Measurements from ENCODE around the gene LRRC63. TPM values are rescaled to one million over a fixed set of nuclear protein-coding genes. Genes with fewer than 3 reads are reported as not detected.

The LRRC63 gene
- total RNA-seq, 1 donor from 2014 or later = 0.49 TPM

DNA sequence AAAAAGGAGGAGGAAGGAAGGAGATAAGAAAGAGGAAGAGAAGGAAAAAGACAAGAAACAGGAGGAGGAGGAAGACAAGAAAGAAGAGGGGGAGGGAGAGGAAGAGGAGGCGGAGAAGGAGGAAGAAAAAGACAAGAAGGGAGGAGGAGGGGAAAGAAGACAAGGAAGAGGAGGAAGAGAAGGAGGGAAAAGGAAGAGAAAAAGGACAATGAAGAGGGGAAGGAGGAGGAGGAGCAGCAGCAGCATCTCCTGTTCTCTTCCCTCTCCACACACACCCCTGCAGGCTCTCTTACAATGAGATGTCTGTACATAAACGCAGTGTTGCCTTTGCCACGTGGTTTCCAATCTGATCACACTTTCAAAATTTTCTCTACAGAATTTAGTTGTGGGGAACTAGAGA, 108.7 kb downstream of the LRRC63 start:
- intact Hi-C loops (cut with DNase I) = no loop called here
- no peak overlapping the region for H3K27ac ChIP-seq
- H3K4me3 ChIP-seq = no peak overlapping the region
- H3K27me3 ChIP-seq = no peaks in the 10 kb centered on the region
- no peaks in the 10 kb centered on the region for H3K4me1 ChIP-seq
- no peaks in the 10 kb centered on the region for H3K9me3 ChIP-seq
- TF ChIP-seq, protein P1, sequence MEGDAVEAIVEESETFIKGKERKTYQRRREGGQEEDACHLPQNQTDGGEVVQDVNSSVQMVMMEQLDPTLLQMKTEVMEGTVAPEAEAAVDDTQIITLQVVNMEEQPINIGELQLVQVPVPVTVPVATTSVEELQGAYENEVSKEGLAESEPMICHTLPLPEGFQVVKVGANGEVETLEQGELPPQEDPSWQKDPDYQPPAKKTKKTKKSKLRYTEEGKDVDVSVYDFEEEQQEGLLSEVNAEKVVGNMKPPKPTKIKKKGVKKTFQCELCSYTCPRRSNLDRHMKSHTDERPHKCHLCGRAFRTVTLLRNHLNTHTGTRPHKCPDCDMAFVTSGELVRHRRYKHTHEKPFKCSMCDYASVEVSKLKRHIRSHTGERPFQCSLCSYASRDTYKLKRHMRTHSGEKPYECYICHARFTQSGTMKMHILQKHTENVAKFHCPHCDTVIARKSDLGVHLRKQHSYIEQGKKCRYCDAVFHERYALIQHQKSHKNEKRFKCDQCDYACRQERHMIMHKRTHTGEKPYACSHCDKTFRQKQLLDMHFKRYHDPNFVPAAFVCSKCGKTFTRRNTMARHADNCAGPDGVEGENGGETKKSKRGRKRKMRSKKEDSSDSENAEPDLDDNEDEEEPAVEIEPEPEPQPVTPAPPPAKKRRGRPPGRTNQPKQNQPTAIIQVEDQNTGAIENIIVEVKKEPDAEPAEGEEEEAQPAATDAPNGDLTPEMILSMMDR (IDR thresholded peaks at IDR 0.05) = no peak
- TF ChIP-seq POLR2A (IDR thresholded peaks at IDR 0.05) = no peak
- no peak for TF ChIP-seq POLR2AphosphoS5 (IDR thresholded peaks at IDR 0.05; ENCODE audit: insufficient read depth in 1 of 2, low read depth in 1 of 2)
- no peaks in the 10 kb centered on the region for H3K36me3 ChIP-seq
- DNase-seq (ENCODE audit: extremely low spot score in 2 of 2) = no peak

DNA sequence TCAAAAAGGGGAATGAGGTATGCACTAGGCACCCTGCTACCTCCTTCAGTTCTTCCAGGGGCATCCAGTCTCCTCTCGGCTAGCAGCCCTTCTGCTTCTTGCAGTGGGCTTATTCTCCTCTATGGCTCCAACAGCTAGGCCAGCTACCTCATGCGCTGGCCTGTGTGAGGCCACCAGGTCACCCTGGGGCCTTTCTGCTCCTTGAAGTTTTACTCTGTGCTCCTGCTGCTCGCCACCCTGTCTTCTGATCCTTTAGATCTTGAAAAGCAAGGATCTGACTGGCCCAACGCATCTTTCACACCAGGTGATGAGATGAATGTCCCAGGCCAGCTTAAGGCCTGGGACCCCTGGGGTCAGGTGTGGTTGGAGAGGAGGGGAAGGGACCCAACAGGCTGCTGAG, 109.1 kb downstream of the LRRC63 start:
- no peak overlapping the region for H3K4me3 ChIP-seq
- no peak overlapping the region for H3K27ac ChIP-seq
- no peak for DNase-seq (ENCODE audit: extremely low spot score in 2 of 2)
- no peaks in the 10 kb centered on the region for H3K9me3 ChIP-seq
- no peaks in the 10 kb centered on the region for H3K27me3 ChIP-seq
- TF ChIP-seq POLR2AphosphoS5 (IDR thresholded peaks at IDR 0.05; ENCODE audit: insufficient read depth in 1 of 2, low read depth in 1 of 2) = no peak
- TF ChIP-seq, protein P1 (IDR thresholded peaks at IDR 0.05) = no peak
- TF ChIP-seq POLR2A (IDR thresholded peaks at IDR 0.05) = no peak
- no peaks in the 10 kb centered on the region for H3K4me1 ChIP-seq
- intact Hi-C loops (cut with DNase I) = no loop called here
- no peaks in the 10 kb centered on the region for H3K36me3 ChIP-seq

DNA sequence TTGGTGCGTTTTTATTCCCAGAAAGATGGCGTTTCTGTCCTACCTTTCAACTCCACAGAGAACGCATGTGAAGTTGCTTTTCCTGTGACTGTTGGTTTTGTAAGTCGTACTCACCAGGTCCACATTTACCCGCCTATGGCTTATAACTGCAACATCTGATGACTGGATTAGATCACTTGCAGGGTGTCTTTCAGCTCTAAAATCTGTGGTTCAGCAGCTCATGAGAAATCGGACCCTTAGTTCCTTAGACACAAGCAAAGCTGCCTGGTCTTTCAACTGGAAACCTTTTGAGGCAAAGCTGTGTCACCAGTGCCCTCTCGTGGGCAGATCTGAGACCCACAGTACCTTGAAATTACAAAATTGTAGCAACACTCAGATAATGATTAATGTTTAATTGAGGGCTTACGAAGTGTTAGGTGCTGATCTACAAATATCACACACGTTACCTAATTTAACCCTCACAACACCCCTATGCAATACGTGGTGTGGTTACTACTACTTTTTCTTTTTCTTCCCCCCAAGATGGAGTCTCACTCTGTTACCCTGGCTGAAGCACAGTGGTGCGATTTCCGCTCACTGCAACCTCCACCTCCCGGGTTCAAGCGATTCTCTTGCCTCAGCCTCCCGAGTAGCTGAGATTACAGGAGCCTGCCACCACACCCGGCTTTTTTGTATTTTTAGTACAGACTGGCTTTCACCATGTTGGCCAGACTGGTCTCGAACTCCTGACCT, 109.9 kb downstream of the LRRC63 start:
- H3K27me3 ChIP-seq = no peaks in the 10 kb centered on the region
- no peak for DNase-seq (ENCODE audit: extremely low spot score in 2 of 2)
- intact Hi-C loops (cut with DNase I) = no loop called here
- H3K4me3 ChIP-seq = no peak overlapping the region
- H3K36me3 ChIP-seq = no peaks in the 10 kb centered on the region
- H3K4me1 ChIP-seq = no peaks in the 10 kb centered on the region
- no peaks in the 10 kb centered on the region for H3K9me3 ChIP-seq
- no peak overlapping the region for H3K27ac ChIP-seq
- TF ChIP-seq POLR2A (IDR thresholded peaks at IDR 0.05) = no peak
- TF ChIP-seq, protein P1 (IDR thresholded peaks at IDR 0.05) = peak in 2 of 3 experiments; percentile 17 to 64

DNA sequence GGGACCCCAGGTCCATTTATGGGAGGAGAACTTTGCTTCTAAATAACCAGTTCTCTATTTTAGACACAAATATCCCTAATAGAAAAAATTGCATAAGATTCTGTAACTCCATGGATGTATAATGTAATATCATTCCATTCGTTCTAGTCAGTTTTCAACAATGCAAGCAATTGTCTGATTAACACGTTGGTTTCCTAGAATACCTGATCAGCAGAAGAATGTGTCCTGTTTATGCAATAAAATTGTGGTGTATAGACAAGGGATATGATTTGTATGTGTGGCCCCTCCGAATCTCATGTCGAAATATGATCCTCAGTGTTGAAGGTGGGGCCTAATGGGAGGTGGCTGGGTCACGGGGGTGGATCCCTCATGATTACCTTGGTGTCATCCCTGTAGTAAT, 113.2 kb downstream of the LRRC63 start:
- no peak for TF ChIP-seq POLR2A (IDR thresholded peaks at IDR 0.05)
- TF ChIP-seq POLR2AphosphoS5 (IDR thresholded peaks at IDR 0.05; ENCODE audit: insufficient read depth in 1 of 2, low read depth in 1 of 2) = no peak
- TF ChIP-seq, protein P1 (IDR thresholded peaks at IDR 0.05) = no peak
- intact Hi-C loops (cut with DNase I) = no loop called here
- no peak overlapping the region for H3K27ac ChIP-seq
- DNase-seq (ENCODE audit: extremely low spot score in 2 of 2) = no peak
- H3K36me3 ChIP-seq = no peaks in the 10 kb centered on the region
- H3K4me1 ChIP-seq = no peaks in the 10 kb centered on the region
- no peaks in the 10 kb centered on the region for H3K27me3 ChIP-seq
- no peak overlapping the region for H3K4me3 ChIP-seq
- no peaks in the 10 kb centered on the region for H3K9me3 ChIP-seq

Small RNA genes lying within 50 kb of the gene (small RNA-seq; reads per million reads assigned to genes)
- gene RN7SKP5 (not detected), gene RN7SL288P (not detected)

Other genes starting within 250 kb of the LRRC63 start
- gene ZC3H13, start 159.2 kb upstream of the LRRC63 start, total RNA-seq = 30.2 TPM
- not detected for gene CPB2, start 106.9 kb upstream of the LRRC63 start, total RNA-seq
- 30.9 TPM for gene LCP1, start 29.8 kb upstream of the LRRC63 start, total RNA-seq
- 1.7 TPM for gene RUBCNL, start 175.3 kb downstream of the LRRC63 start, total RNA-seq